Lung (tissue), 12 donors: Measurements from ENCODE around the gene NFATC1. TPM values are rescaled to one million over a fixed set of nuclear protein-coding genes. Genes with fewer than 3 reads are reported as not detected.
A peak's percentile ranks its signal among the peaks of the same experiment; 100 is the strongest.

Source experiments
- ATAC-seq: fragments of 200-7000 bp; cut with Tn5 transposase; one replicate; pipeline ENCODE4 v1.9.1; 2020; ENCODE audit warnings: moderate number of reproducible peaks; ENCODE audit not compliant: insufficient read depth, low FRiP score
- DNase-seq, 3 donors: peaks; one replicate each; pipeline ENCODE4 v3.0.0-alpha.2; 2013 to 2017
- H3K27ac ChIP-seq, 2 donors: one replicate each; pipeline ENCODE4 v1.5.1; 2013; ENCODE audit warnings: mild to moderate bottlenecking in 2 of 2, moderate library complexity in 2 of 2, control low read depth in 1 of 2, inconsistent platforms in 1 of 2, low read depth in 1 of 2, low read length in 1 of 2
- H3K27me3 ChIP-seq, 3 donors: one replicate each; pipeline ENCODE4 v1.5.1; 2013; ENCODE audit warnings: low read length in 2 of 3; ENCODE audit not compliant: control insufficient read depth in 3 of 3, insufficient read depth in 3 of 3
- H3K36me3 ChIP-seq, 4 donors: one replicate each; pipeline ENCODE4 v1.5.1; 2013; ENCODE audit warnings: low read length in 4 of 4, mild to moderate bottlenecking in 1 of 4, moderate library complexity in 1 of 4; ENCODE audit not compliant: control insufficient read depth in 4 of 4, insufficient read depth in 4 of 4
- H3K4me1 ChIP-seq, 5 donors: one replicate each; pipeline ENCODE4 v1.5.1; 2013; ENCODE audit warnings: low read length in 5 of 5, mild to moderate bottlenecking in 2 of 5, moderate library complexity in 1 of 5; ENCODE audit not compliant: control insufficient read depth in 5 of 5, insufficient read depth in 5 of 5
- H3K4me3 ChIP-seq: one replicate; pipeline ENCODE4 v1.5.1; 2013; ENCODE audit warnings: mild to moderate bottlenecking, control low read depth, moderate library complexity
- H3K9ac ChIP-seq, 2 donors: one replicate each; pipeline ENCODE4 v1.5.1; 2013; ENCODE audit warnings: low read length in 2 of 2, control low read depth in 1 of 2; ENCODE audit not compliant: insufficient read depth in 1 of 2
- H3K9me3 ChIP-seq, 4 donors: one replicate each; pipeline ENCODE4 v1.5.1; 2013; ENCODE audit warnings: low read length in 3 of 4, mild to moderate bottlenecking in 1 of 4, moderate library complexity in 1 of 4; ENCODE audit not compliant: control insufficient read depth in 4 of 4, insufficient read depth in 3 of 4
- WGBS, 2 donors: extraction: QIAGEN DNeasy Blood & Tissue Kit; methylation state at CpG; one replicate each; pipeline ENCODE4 v1.1.7; 2013; 5-methylcytosine and 5-hydroxymethylcytosine counted together
- polyA plus RNA-seq, 2 donors: library from polyadenylated mRNA; stranded (reverse); fragments of 200-250 nt; gene quantifications; one replicate each; pipeline ENCODE4 v1.2.1, GENCODE V29; 2013
- total RNA-seq, 2 donors: library from RNA; depleted of rRNA in 1 of 2; stranded (reverse); fragments of >200 nt in 1 of 2; gene quantifications; one replicate each; pipeline ENCODE4 v1.2.1, GENCODE V29; 2014 to 2021
- TF ChIP-seq, protein P1 (sequence below): IDR thresholded peaks from 2 replicates; pipeline ENCODE4 v1.5.1; 2012; ENCODE audit warnings: mild to moderate bottlenecking; ENCODE audit errors: control extremely low read depth, extremely low read depth
- donor health status: control.
- donor health status: control.
- donor health status: Bipolar disorder and iron deficiency.
- donor health status: healthy.
- donor health status: DM: yes; HTN: yes; CAD: no.

The NFATC1 gene
- total and polyA plus RNA-seq, 4 donors, result 8.6 to 25.5 (median 12.9) TPM

DNA sequence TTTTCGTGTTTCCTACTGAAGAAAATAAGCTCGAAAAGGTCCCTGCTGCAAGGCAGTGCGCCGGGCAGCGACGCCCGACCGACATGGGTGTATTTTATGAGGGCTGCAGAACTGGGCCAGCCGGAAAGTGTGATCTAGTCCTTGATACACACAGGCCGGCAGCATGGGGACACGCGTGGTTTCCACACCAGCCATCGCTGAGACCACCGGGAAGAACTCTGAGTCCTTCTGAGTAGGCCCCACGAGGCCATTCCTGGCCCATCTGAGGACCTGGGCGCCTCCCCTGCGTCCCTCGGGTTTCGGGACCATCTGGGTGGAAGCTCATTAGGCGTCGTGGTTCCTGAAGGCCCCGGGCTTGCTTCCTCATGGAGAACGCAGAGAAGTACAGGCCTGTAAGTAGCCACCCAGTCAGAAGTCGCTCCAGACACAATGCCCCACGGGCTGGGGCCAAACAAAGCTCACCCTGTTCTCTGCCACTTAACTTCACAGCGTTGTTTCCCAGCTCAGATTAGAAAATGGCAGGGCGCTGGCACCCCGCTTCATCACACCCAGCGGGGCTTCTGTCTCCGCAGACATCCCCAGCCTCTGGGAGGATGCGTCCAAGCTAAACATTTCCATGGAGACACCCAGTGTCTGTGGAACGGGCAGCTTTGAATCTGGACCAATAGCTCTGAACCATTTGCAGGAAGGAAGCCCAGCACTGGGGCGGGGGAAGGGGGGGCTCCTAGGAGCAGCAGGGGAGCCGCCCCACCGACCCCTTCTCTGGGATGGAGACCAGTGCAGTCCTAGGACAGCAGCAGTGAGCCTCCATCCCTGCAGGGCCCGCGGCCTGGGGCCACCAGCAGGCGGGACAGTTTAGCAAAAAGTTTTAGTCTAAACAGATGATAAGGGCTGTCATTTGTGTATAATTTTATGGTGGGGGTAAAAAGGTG lies 2.4 kb downstream of the NFATC1 start:
- TF ChIP-seq, protein P1, sequence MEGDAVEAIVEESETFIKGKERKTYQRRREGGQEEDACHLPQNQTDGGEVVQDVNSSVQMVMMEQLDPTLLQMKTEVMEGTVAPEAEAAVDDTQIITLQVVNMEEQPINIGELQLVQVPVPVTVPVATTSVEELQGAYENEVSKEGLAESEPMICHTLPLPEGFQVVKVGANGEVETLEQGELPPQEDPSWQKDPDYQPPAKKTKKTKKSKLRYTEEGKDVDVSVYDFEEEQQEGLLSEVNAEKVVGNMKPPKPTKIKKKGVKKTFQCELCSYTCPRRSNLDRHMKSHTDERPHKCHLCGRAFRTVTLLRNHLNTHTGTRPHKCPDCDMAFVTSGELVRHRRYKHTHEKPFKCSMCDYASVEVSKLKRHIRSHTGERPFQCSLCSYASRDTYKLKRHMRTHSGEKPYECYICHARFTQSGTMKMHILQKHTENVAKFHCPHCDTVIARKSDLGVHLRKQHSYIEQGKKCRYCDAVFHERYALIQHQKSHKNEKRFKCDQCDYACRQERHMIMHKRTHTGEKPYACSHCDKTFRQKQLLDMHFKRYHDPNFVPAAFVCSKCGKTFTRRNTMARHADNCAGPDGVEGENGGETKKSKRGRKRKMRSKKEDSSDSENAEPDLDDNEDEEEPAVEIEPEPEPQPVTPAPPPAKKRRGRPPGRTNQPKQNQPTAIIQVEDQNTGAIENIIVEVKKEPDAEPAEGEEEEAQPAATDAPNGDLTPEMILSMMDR, result no peak
- Histone ChIP-seq H3K4me1 (peaks cover 0 to 19% (median 5%) of the 10 kb centered on the region in 5 donors), H3K36me3 (no peaks in the 10 kb centered on the region), H3K9ac (no peak overlapping the region), H3K27ac (peak overlapping the region in 1 of 2 donors; percentile 28), H3K9me3 (peaks cover 0 to 1% (median 0%) of the 10 kb centered on the region in 4 donors), H3K4me3 (no peak overlapping the region), H3K27me3 (peaks cover 0 to 35% (median 25%) of the 10 kb centered on the region in 3 donors)
- ATAC-seq, result no peak
- no peak for DNase-seq
- WGBS, 2 donors, result 77 to 84% methylated on average over 38 of the region's 38 CpGs

GRCh38 chr18:79399275-79400081 lies 3.7 kb downstream of the NFATC1 start:
- Histone ChIP-seq H3K27me3 (peaks cover 0 to 33% (median 21%) of the 10 kb centered on the region in 3 donors), H3K9me3 (no peaks in the 10 kb centered on the region), H3K4me3 (peak overlapping the region; percentile 24), H3K36me3 (no peaks in the 10 kb centered on the region), H3K9ac (no peak overlapping the region), H3K27ac (no peak overlapping the region), H3K4me1 (peaks cover 0 to 19% (median 6%) of the 10 kb centered on the region in 5 donors)
- DNase-seq, result no peak
- ATAC-seq, result no peak
- 12 to 15% methylated on average over 76 to 79 of the region's 79 CpGs for WGBS, 2 donors
- TF ChIP-seq, protein P1, result no peak

- Histone ChIP-seq H3K9ac (no peak overlapping the region), H3K4me1 (peaks cover 0 to 19% (median 4%) of the 10 kb centered on the region in 5 donors), H3K27me3 (peaks cover 0 to 28% (median 18%) of the 10 kb centered on the region in 3 donors), H3K4me3 (peak overlapping the region; percentile 37), H3K36me3 (no peaks in the 10 kb centered on the region), H3K27ac (peak overlapping the region in 1 of 2 donors; percentile 13), H3K9me3 (no peaks in the 10 kb centered on the region)
- TF ChIP-seq, protein P1, result no peak
- DNase-seq (peak in 1 of 3 donors; percentile 72), ATAC-seq (no peak)
- 0 to 1% methylated on average over 57 to 71 of the region's 71 CpGs for WGBS, 2 donors
These were observed 4.4 kb downstream of the NFATC1 start for GRCh38 chr18:79400091-79400590.
